ENCODE results near the gene INO80B. TPM values are rescaled to one million over a fixed set of nuclear protein-coding genes. Genes with fewer than 3 reads are reported as not detected.
"Not testable (repeated sequence)": the region's sequence is repeated elsewhere in the genome, so short reads cannot be mapped to it uniquely, and the experiment has no call there.

INO80B gene
- total RNA-seq, 6 donors from 2014 or later, result 12.6 to 85.9 (median 32.5) TPM

- no peak overlapping the region for H3K4me3 ChIP-seq
- no peak for ATAC-seq (ENCODE audit: low FRiP score in 2 of 2)
- H3K27me3 ChIP-seq, result no peaks in the 10 kb centered on the region
- TF ChIP-seq POLR2A (IDR thresholded peaks at IDR 0.05) (no peak), POLR2AphosphoS5 (IDR thresholded peaks at IDR 0.05) (no peak), EP300 (IDR thresholded peaks at IDR 0.05) (no peak), CTCF (IDR thresholded peaks at IDR 0.05) (no peak)
- H3K9me3 ChIP-seq, result no peaks in the 10 kb centered on the region
- peaks cover 26 to 43% (median 29%) of the 10 kb centered on the region in 4 donors for H3K4me1 ChIP-seq
- peaks cover 0 to 26% (median 12%) of the 10 kb centered on the region in 4 donors for H3K36me3 ChIP-seq
- WGBS, 2 donors, result 87 to 90% methylated on average over 15 to 20 of the region's 20 CpGs
- H3K27ac ChIP-seq, result no peak overlapping the region
- DNase-seq, result no peak
These were observed 7.3 kb downstream of the INO80B start for GRCh38 chr2:74462054-74462785.

DNA sequence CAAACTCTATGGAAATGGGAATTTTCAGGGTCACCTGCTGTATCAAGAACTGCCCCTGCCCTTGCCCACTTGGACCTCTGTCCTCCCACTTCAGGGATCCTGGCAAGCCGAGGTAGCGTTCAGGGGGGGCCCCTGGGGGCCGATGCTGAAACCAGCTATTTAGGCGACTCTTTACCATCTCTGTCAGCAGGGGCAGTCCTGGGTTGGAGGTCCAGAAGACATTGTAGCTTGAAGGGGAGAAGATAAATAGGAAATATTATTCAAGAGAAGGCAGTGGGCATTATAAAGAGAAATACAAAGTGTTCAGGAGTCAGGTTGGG, 7.9 kb downstream of the INO80B start:
- no peak for TF ChIP-seq EP300 (IDR thresholded peaks at IDR 0.05)
- no peak for TF ChIP-seq POLR2AphosphoS5 (IDR thresholded peaks at IDR 0.05)
- no peak for TF ChIP-seq POLR2A (IDR thresholded peaks at IDR 0.05)
- no peak for TF ChIP-seq CTCF (IDR thresholded peaks at IDR 0.05)
- peaks cover 0 to 26% (median 12%) of the 10 kb centered on the region in 4 donors for H3K36me3 ChIP-seq
- H3K4me1 ChIP-seq, result peaks cover 24 to 37% (median 27%) of the 10 kb centered on the region in 4 donors
- no peak for DNase-seq
- 75 to 85% methylated on average over 4 of the region's 4 CpGs for WGBS, 2 donors
- no peaks in the 10 kb centered on the region for H3K9me3 ChIP-seq
- no peak for ATAC-seq (ENCODE audit: low FRiP score in 2 of 2)
- no peak overlapping the region for H3K4me3 ChIP-seq
- no peak overlapping the region for H3K27ac ChIP-seq
- H3K27me3 ChIP-seq, result no peaks in the 10 kb centered on the region

DNA sequence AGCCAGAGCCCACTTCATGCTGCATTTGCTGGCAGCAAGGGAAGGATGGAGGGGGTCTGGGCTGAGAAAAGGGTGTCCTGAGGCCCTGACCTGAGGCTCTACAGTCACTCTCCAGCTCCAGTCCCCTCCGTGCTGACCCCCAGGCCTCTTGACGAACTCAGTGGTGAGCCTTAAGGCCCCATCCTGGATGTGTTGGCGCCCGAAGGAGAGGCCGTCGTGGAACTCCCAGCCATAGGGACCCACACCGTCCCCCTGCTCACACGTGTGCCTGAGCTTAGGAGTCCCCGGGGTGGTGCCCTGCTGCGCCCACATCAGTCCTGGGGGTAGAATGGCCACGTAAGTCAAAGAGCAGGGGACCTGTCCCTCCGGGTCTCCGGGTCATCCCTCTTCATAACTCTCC, 9.5 kb downstream of the INO80B start:
- peak overlapping the region; percentile 71 to 91 (median 84) for H3K27ac ChIP-seq
- no peak for DNase-seq

DNA sequence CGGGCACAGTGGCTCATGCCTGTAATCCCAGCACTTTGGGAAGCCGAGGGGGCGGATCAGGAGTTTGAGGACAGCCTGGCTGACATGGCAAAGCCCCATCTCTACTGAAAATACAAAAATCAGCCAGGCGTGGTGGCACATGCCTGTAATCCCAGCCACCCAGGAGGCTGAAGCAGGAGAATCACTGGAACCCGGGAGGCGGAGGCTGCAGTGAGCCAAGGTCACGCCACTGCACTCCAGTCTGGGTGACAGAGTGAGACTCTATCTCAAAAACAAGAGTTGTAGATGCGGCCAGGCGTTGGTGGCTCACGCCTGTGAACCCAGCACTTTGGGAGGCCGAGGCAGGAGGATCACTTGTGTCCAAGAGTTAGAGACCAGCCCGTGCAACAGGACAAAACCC, 15.9 kb downstream of the INO80B start:
- ATAC-seq (ENCODE audit: low FRiP score in 2 of 2), result not testable (repeated sequence)

More for the DNA sequence above, 9.5 kb downstream of the INO80B start:
- Histone ChIP-seq H3K36me3 (peaks cover 0 to 26% (median 12%) of the 10 kb centered on the region in 4 donors), H3K9me3 (no peaks in the 10 kb centered on the region), H3K4me1 (peaks cover 15 to 29% (median 19%) of the 10 kb centered on the region in 4 donors), H3K27me3 (no peaks in the 10 kb centered on the region), H3K4me3 (peak overlapping the region; percentile 70 to 99 (median 86))
- ATAC-seq (ENCODE audit: low FRiP score in 2 of 2), result peak in 1 of 2 donors; percentile 1
- TF ChIP-seq POLR2A (IDR thresholded peaks at IDR 0.05) (no peak), EP300 (IDR thresholded peaks at IDR 0.05) (no peak), POLR2AphosphoS5 (IDR thresholded peaks at IDR 0.05) (no peak), CTCF (IDR thresholded peaks at IDR 0.05) (no peak)
- WGBS, 2 donors, result 3 to 6% methylated on average over 9 to 13 of the region's 13 CpGs

GRCh38 chr2:74471332-74472065, 16.6 kb downstream of the INO80B start:
- WGBS, 2 donors, result 62 to 68% methylated on average over 16 of the region's 16 CpGs
- Histone ChIP-seq H3K4me1 (peaks cover 13 to 22% (median 19%) of the 10 kb centered on the region in 4 donors), H3K9me3 (no peaks in the 10 kb centered on the region), H3K4me3 (peak overlapping the region; percentile 62 to 80 (median 74)), H3K36me3 (peaks cover 0 to 19% (median 12%) of the 10 kb centered on the region in 4 donors), H3K27ac (peak overlapping the region; percentile 86 to 93 (median 90)), H3K27me3 (no peaks in the 10 kb centered on the region)
- DNase-seq (no peak), ATAC-seq (ENCODE audit: low FRiP score in 2 of 2) (no peak)
- TF ChIP-seq POLR2A (IDR thresholded peaks at IDR 0.05) (no peak), POLR2AphosphoS5 (IDR thresholded peaks at IDR 0.05) (no peak), CTCF (IDR thresholded peaks at IDR 0.05) (no peak), EP300 (IDR thresholded peaks at IDR 0.05) (no peak)

More for the DNA sequence above, 15.9 kb downstream of the INO80B start:
- peak in 1 of 2 donors; percentile 25 for DNase-seq
- Histone ChIP-seq H3K4me1 (peaks cover 18 to 26% (median 23%) of the 10 kb centered on the region in 4 donors), H3K36me3 (peaks cover 0 to 17% (median 11%) of the 10 kb centered on the region in 4 donors)
- not testable (repeated sequence) for H3K27ac ChIP-seq, H3K4me3 ChIP-seq, H3K9me3 ChIP-seq, H3K27me3 ChIP-seq
- 95 to 96% methylated on average over 12 of the region's 12 CpGs for WGBS, 2 donors
